ENCODE data around the gene PRSS50.

Gene PRSS50

GRCh38 chr3:46725621-46726314 lies 8.1 kb upstream of the PRSS50 start:
- no peak for TF ChIP-seq CTCF (IDR thresholded peaks at IDR 0.05)
- TF ChIP-seq ZFX (IDR thresholded peaks at IDR 0.05; ENCODE audit: borderline replicate concordance), result no peak
- no peak overlapping the region for H3K27ac ChIP-seq

DNA sequence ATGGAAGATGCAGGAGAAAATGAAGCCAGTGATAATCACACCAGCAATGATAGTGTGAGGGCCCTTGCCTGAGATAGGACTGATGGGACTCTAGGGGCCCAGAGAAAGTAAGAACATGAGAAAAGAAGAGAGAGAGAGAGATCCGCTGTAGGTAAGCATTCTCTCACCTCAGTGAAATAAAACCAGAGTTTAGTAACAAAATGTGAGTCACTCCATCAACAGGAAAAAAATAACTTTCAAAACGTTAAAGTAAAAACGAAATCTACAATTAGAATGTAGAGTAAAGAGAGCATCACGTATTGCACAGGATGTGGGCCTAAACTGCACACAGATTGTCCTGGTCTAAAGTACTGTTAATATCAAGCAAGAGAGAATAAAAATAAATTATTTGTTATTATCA lies 6.8 kb upstream of the PRSS50 start:
- no peak overlapping the region for H3K27ac ChIP-seq
- TF ChIP-seq CTCF (IDR thresholded peaks at IDR 0.05), result no peak
- no peak for TF ChIP-seq ZFX (IDR thresholded peaks at IDR 0.05; ENCODE audit: borderline replicate concordance)

GRCh38 chr3:46722443-46722842 lies 4.8 kb upstream of the PRSS50 start:
- H3K27ac ChIP-seq, result no peak overlapping the region
- TF ChIP-seq ZFX (IDR thresholded peaks at IDR 0.05; ENCODE audit: borderline replicate concordance), result no peak
- no peak for TF ChIP-seq CTCF (IDR thresholded peaks at IDR 0.05)

DNA sequence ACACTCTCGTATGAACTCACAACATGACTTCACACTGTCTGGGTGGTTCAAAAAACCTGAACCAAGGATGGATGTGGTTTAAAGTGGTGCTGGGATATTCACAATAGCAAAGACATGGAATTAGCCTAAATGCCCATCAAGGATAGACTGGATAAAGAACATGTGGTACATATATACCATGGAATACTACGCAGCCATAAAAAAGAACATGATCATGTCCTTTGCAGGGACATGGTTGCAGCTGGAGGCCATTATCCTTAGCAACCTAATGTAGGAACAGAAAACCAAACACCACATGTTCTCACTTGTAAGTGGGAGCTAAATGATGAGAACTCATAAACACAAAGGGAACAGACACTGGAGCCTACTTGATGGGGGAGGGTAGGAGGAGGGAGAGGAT lies 3.3 kb upstream of the PRSS50 start:
- no peak overlapping the region for H3K27ac ChIP-seq
- TF ChIP-seq CTCF (IDR thresholded peaks at IDR 0.05), result no peak
- TF ChIP-seq ZFX (IDR thresholded peaks at IDR 0.05; ENCODE audit: borderline replicate concordance), result no peak

DNA sequence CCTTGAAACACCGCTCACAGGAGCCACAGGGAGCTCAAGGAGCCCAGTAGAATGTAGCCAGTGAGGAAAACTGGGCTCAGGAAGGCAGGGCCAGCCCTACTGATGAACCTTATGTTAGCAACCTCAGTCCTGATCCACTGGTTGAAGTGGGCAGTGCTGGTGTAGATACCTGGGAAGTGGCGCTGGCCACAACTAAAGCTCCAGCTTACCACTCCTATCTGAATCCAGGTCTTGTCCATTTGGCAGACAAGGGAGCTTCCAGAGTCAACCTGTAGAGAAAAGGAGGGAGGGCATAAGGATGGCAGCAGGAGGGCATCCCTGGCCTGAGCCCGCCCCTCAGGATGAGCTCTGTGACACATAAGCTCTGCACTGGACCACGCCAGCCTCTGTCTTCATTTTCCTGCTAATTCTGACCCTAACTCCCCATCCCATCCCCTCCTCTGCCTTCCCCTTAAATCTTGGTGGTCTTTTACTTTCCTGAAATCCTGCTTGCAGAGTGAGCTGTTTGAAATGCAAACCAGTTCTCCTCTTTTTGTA lies 2.1 kb upstream of the PRSS50 start:
- TF ChIP-seq CTCF (IDR thresholded peaks at IDR 0.05) (no peak), ZFX (IDR thresholded peaks at IDR 0.05; ENCODE audit: borderline replicate concordance) (no peak)
- H3K27ac ChIP-seq, result no peak overlapping the region

GRCh38 chr3:46719044-46719565 lies 1.4 kb upstream of the PRSS50 start:
- no peak overlapping the region for H3K27ac ChIP-seq
- TF ChIP-seq ZFX (IDR thresholded peaks at IDR 0.05; ENCODE audit: borderline replicate concordance) (no peak), CTCF (IDR thresholded peaks at IDR 0.05) (no peak)

All from 22Rv1 (cell line).